ENCODE results near the gene FAM53B.

DNA sequence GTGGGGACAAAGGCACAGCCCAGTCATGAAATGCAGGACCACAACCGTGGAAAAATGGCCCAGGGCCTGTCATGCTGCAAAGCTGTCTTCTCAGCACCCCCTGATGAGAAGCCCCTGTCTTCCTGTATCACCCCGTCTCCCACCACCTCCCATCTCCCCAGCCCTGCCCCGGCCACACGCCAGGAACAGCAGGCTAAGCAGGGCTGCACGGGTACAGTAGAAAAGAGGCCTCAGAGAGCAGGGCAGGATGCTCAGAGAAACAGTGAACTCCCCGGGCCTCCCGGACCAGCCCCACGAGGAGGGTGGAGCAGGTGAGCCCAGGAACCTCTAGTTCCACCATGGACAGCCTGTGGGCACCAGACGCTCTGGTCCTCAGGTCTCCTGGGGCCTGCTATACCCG lies 77.7 kb downstream of the FAM53B start:
- TF ChIP-seq, protein P1, sequence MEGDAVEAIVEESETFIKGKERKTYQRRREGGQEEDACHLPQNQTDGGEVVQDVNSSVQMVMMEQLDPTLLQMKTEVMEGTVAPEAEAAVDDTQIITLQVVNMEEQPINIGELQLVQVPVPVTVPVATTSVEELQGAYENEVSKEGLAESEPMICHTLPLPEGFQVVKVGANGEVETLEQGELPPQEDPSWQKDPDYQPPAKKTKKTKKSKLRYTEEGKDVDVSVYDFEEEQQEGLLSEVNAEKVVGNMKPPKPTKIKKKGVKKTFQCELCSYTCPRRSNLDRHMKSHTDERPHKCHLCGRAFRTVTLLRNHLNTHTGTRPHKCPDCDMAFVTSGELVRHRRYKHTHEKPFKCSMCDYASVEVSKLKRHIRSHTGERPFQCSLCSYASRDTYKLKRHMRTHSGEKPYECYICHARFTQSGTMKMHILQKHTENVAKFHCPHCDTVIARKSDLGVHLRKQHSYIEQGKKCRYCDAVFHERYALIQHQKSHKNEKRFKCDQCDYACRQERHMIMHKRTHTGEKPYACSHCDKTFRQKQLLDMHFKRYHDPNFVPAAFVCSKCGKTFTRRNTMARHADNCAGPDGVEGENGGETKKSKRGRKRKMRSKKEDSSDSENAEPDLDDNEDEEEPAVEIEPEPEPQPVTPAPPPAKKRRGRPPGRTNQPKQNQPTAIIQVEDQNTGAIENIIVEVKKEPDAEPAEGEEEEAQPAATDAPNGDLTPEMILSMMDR (IDR thresholded peaks at IDR 0.05): no peak
- no peak for TF ChIP-seq POLR2A (IDR thresholded peaks at IDR 0.05)

Data from tibial nerve (tissue), 3 donors.